Immature natural killer cell (primary cell): ENCODE results near the gene PRDM16. TPM values are rescaled to one million over a fixed set of nuclear protein-coding genes. Genes with fewer than 3 reads are reported as not detected.

ENCODE experiments used
- DNase-seq, 3 donors: peaks; one replicate each; pipeline ENCODE4 v3.0.0; 2022; ENCODE audit warnings: mixed read lengths in 1 of 3
- H3K27ac Mint-ChIP-seq, 6 donors: one replicate each; pipeline ENCODE4 v1.8.0; 2020; ENCODE audit warnings: mixed read lengths in 6 of 6, mild to moderate bottlenecking in 5 of 6, inconsistent platforms in 4 of 6, moderate library complexity in 3 of 6
- H3K27me3 Mint-ChIP-seq, 3 donors: one replicate each; pipeline ENCODE4 v1.8.0; 2020 to 2021; ENCODE audit warnings: low read depth in 3 of 3, mild to moderate bottlenecking in 3 of 3, mixed read lengths in 3 of 3, moderate library complexity in 3 of 3, inconsistent platforms in 1 of 3
- H3K36me3 Mint-ChIP-seq, 3 donors: one replicate each; pipeline ENCODE4 v1.8.0; 2020; ENCODE audit warnings: mixed read lengths in 3 of 3, inconsistent platforms in 2 of 3, mild to moderate bottlenecking in 2 of 3
- H3K4me1 Mint-ChIP-seq, 2 donors: one replicate each; pipeline ENCODE4 v1.8.0; 2020; ENCODE audit warnings: inconsistent platforms in 2 of 2, mild to moderate bottlenecking in 2 of 2, mixed read lengths in 2 of 2, moderate library complexity in 1 of 2
- H3K4me3 Mint-ChIP-seq, 5 donors: one replicate each; pipeline ENCODE4 v1.8.0; 2020; ENCODE audit warnings: mild to moderate bottlenecking in 5 of 5, mixed read lengths in 5 of 5, inconsistent platforms in 3 of 5, moderate library complexity in 3 of 5
- H3K9me3 Mint-ChIP-seq, 6 donors: one replicate each; pipeline ENCODE4 v1.8.0; 2020; ENCODE audit warnings: mild to moderate bottlenecking in 6 of 6, mixed read lengths in 6 of 6, inconsistent platforms in 4 of 6, moderate library complexity in 3 of 6
- polyA plus RNA-seq, 3 donors: library from polyadenylated mRNA; unstranded; fragments of 300-500 nt; fragmentation: Illumina TruSeq; gene quantifications; one replicate each; pipeline ENCODE4 v1.2.3, GENCODE V29; 2021

Gene PRDM16
- polyA plus RNA-seq, 3 donors from 2014 or later = 0.17 to 0.29 (median 0.22) TPM

DNA sequence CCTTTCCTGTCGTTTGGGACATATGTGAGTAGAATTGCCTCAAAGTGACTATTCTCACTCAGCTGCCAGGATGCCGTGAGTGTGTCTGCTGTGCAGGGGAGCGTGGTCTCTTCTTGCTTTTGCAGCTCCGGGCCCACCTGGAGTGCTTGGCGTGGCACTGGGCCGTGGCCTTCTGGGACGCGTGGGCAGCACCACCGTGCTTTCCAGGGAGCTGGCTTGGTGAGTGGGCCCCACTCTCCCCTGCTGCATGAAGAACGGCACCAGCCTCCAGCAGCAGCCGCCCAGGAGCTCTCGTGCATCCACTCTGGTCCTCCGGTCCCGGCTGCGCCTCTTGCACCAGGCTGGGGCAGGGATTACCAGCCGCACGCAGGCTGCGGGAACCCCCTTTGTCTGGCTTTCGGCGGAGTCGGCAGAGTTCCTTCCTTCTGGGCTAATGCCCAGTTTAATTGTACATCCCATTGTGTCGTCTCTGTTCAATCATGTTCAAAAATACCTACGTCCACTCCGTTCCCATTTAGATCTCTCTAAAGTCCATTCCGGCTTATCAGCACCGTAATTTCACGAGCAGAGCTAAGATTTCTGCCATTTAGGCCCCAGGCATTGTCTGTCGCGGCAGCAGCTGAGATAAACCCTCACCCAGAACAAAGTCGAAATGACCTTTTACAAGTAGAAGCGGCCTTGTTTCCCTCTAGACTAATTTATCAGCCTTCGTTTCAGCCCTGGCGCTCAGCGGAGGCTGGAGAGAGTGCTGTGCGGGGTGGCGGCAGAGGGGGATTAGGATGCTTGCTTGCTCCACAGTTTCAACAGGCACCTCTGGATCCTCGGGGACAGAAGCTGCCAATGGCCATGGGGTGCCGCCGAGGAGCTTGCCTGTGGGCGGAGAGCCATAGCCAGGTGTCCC, 129.6 kb downstream of the PRDM16 start:
- Mint-ChIP-seq H3K36me3 (no peaks in the 10 kb centered on the region), H3K4me1 (no peaks in the 10 kb centered on the region), H3K27ac (no peak overlapping the region), H3K4me3 (no peak overlapping the region), H3K9me3 (no peaks in the 10 kb centered on the region), H3K27me3 (peaks cover 0 to 2% (median 1%) of the 10 kb centered on the region in 3 donors)
- no peak for DNase-seq

- no peak for DNase-seq
- no peak overlapping the region for H3K27ac Mint-ChIP-seq
- no peak overlapping the region for H3K4me3 Mint-ChIP-seq
- H3K36me3 Mint-ChIP-seq = no peaks in the 10 kb centered on the region
- no peaks in the 10 kb centered on the region for H3K9me3 Mint-ChIP-seq
- no peaks in the 10 kb centered on the region for H3K4me1 Mint-ChIP-seq
- peaks cover 0 to 1% (median 0%) of the 10 kb centered on the region in 3 donors for H3K27me3 Mint-ChIP-seq
Observed at GRCh38 chr1:3204725-3205124, 135.7 kb downstream of the PRDM16 start.

DNA sequence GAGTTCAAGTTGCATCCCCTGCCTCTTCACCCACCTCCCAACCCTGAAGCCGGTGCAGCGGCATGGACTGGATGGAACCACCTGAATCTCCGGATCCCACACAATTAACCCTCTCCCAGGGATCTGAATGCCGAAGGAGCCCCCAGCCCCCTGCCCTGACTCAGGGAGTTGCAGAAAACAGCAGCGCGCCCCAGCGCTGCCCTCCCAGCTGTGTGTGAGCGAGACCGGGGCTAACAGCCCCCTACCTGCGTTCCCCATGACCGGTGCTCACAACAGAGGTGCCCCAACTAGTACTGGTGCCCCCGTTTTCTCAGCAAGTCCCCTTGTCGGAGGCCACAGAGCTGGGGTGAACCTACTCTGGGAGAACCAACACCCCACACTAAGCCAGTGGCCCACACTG, 136.8 kb downstream of the PRDM16 start:
- H3K27me3 Mint-ChIP-seq = peaks cover 0 to 1% (median 0%) of the 10 kb centered on the region in 3 donors
- no peaks in the 10 kb centered on the region for H3K36me3 Mint-ChIP-seq
- H3K9me3 Mint-ChIP-seq = no peaks in the 10 kb centered on the region
- H3K27ac Mint-ChIP-seq = no peak overlapping the region
- H3K4me1 Mint-ChIP-seq = no peaks in the 10 kb centered on the region
- DNase-seq = no peak
- H3K4me3 Mint-ChIP-seq = no peak overlapping the region

GRCh38 chr1:3206696-3207095, 137.7 kb downstream of the PRDM16 start:
- H3K27ac Mint-ChIP-seq = no peak overlapping the region
- H3K27me3 Mint-ChIP-seq = peaks cover 0 to 2% (median 1%) of the 10 kb centered on the region in 3 donors
- H3K4me3 Mint-ChIP-seq = no peak overlapping the region
- no peaks in the 10 kb centered on the region for H3K9me3 Mint-ChIP-seq
- no peak for DNase-seq
- no peaks in the 10 kb centered on the region for H3K4me1 Mint-ChIP-seq
- no peaks in the 10 kb centered on the region for H3K36me3 Mint-ChIP-seq

DNA sequence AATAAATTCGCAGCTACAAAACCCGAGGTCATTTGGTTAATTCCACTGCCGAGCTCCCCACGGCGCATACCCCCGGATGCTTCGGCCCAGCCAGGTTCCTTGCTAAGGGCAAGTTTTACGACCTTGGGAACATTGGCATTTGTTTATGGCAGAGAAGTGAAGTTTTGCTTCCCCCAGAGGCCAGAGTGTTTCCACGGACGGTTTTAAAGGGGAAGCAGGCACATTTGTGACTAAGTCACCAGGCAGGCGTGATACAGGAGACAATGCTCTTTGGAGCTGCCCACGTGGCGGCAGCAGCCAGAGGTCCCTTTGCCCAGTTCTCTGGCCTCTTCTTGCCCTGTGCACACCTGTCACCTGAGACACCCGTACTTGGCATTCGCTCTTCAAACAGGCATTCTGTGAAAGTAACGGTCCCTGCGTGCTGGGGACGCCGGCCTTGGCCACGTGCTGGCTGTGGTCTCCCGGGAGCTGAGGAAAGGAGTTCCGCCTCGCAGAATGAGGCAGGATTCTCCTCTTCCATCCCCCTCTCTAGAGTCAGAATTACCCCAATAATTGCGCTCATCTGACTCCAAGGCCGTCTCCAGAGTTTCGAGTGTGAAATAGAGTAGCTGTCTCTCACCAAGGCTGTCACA, 138.3 kb downstream of the PRDM16 start:
- Mint-ChIP-seq H3K4me1 (no peaks in the 10 kb centered on the region), H3K27ac (no peak overlapping the region), H3K27me3 (peaks cover 0 to 2% (median 1%) of the 10 kb centered on the region in 3 donors), H3K36me3 (no peaks in the 10 kb centered on the region), H3K9me3 (no peaks in the 10 kb centered on the region), H3K4me3 (no peak overlapping the region)
- no peak for DNase-seq

- Mint-ChIP-seq H3K4me3 (no peak overlapping the region), H3K27ac (no peak overlapping the region), H3K9me3 (no peaks in the 10 kb centered on the region), H3K4me1 (no peaks in the 10 kb centered on the region), H3K36me3 (no peaks in the 10 kb centered on the region), H3K27me3 (peaks cover 0 to 2% (median 1%) of the 10 kb centered on the region in 3 donors)
- no peak for DNase-seq
Observed at GRCh38 chr1:3208819-3209200, 139.8 kb downstream of the PRDM16 start.

GRCh38 chr1:3209201-3209600, 140.2 kb downstream of the PRDM16 start:
- DNase-seq = no peak
- no peaks in the 10 kb centered on the region for H3K9me3 Mint-ChIP-seq
- H3K4me1 Mint-ChIP-seq = no peaks in the 10 kb centered on the region
- no peaks in the 10 kb centered on the region for H3K36me3 Mint-ChIP-seq
- peaks cover 0 to 2% (median 1%) of the 10 kb centered on the region in 3 donors for H3K27me3 Mint-ChIP-seq
- H3K4me3 Mint-ChIP-seq = no peak overlapping the region
- no peak overlapping the region for H3K27ac Mint-ChIP-seq

GRCh38 chr1:3211582-3212375, 142.8 kb downstream of the PRDM16 start:
- Mint-ChIP-seq H3K36me3 (no peaks in the 10 kb centered on the region), H3K4me1 (no peaks in the 10 kb centered on the region), H3K9me3 (no peaks in the 10 kb centered on the region), H3K4me3 (no peak overlapping the region), H3K27ac (no peak overlapping the region), H3K27me3 (peaks cover 0 to 3% (median 2%) of the 10 kb centered on the region in 3 donors)
- DNase-seq = no peak

DNA sequence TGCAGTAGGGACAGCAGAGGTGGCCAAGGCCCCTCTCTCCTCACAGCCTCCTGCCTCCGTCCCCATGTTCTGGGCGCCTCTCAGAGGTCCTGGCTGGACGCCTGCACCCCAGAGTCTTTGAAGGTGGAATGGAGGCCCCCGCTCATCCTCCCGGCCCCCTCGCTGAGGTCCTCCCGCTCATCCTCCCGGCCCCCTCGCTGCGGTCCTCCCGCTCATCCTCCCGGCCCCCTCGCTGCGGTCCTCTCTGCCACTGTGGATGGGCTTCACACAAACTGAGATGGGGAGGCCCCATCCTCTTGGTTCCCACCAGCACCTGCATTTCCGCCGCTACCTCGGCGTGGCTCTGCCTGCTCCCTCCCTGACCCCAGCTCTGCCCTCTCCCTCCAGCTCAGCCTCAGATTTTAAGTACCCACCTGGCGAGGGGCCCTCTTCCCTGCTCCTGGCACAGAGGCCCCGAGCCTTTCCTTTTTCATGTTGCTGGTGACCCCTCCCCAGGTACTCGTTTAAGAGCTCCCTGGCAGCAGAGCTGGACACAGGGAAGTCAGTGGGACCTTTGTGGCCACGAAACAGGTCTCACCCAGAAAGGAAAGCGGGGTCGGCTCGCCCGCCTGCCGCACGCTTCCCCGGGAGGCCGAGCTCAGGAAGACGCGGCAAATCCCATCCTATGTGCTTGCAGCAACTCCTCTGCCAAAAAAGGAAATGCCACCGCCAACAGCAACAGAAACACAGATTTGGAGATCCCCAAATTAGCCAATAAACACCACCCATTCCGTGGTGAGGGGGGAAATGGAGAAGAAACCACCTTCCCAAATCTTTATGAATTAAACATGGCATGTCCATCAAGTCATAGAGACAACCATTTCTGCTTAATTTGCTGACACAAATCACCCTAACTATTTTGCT, 143.7 kb downstream of the PRDM16 start:
- no peak overlapping the region for H3K27ac Mint-ChIP-seq
- H3K4me3 Mint-ChIP-seq = no peak overlapping the region
- DNase-seq = no peak
- no peaks in the 10 kb centered on the region for H3K36me3 Mint-ChIP-seq
- H3K9me3 Mint-ChIP-seq = no peaks in the 10 kb centered on the region
- H3K27me3 Mint-ChIP-seq = peaks cover under 1 to 3% (median 2%) of the 10 kb centered on the region in 3 donors
- H3K4me1 Mint-ChIP-seq = no peaks in the 10 kb centered on the region

DNA sequence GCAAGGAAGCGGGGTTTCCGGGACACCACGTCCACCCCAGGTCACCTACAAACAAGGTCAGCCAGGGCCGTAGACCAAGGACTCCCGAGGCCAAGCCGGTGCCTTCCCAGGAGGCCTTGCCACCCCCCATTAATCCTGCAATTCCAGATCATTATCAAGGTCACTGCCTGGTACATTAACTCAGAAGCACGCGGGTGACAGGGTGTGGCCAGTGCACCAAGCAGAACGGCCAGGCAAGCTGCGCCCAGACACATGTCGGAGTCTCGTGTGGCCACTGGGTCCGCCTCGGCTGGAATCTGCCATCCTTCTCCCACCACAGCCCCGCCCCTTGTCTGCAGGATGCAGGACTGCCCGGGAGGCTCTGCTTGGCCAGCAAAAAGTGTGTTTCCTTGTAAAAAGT, 144.7 kb downstream of the PRDM16 start:
- no peak overlapping the region for H3K27ac Mint-ChIP-seq
- H3K36me3 Mint-ChIP-seq = no peaks in the 10 kb centered on the region
- no peak for DNase-seq
- H3K27me3 Mint-ChIP-seq = peaks cover 2 to 3% (median 2%) of the 10 kb centered on the region in 3 donors
- no peaks in the 10 kb centered on the region for H3K4me1 Mint-ChIP-seq
- H3K9me3 Mint-ChIP-seq = no peaks in the 10 kb centered on the region
- no peak overlapping the region for H3K4me3 Mint-ChIP-seq

GRCh38 chr1:3215198-3216014, 146.4 kb downstream of the PRDM16 start:
- H3K4me3 Mint-ChIP-seq = no peak overlapping the region
- no peak for DNase-seq
- no peaks in the 10 kb centered on the region for H3K4me1 Mint-ChIP-seq
- no peak overlapping the region for H3K27ac Mint-ChIP-seq
- H3K36me3 Mint-ChIP-seq = no peaks in the 10 kb centered on the region
- no peaks in the 10 kb centered on the region for H3K9me3 Mint-ChIP-seq
- H3K27me3 Mint-ChIP-seq = peaks cover 2 to 3% (median 2%) of the 10 kb centered on the region in 3 donors

- no peak overlapping the region for H3K4me3 Mint-ChIP-seq
- H3K36me3 Mint-ChIP-seq = no peaks in the 10 kb centered on the region
- peaks cover 1 to 5% (median 3%) of the 10 kb centered on the region in 3 donors for H3K27me3 Mint-ChIP-seq
- no peaks in the 10 kb centered on the region for H3K4me1 Mint-ChIP-seq
- H3K27ac Mint-ChIP-seq = no peak overlapping the region
- no peak for DNase-seq
- no peaks in the 10 kb centered on the region for H3K9me3 Mint-ChIP-seq
Observed at GRCh38 chr1:3216015-3216391, 147.0 kb downstream of the PRDM16 start.
